Stomach smooth muscle (tissue), 2 donors: ENCODE results near the gene TMEM120B.
"Not testable (repeated sequence)": the region's sequence is repeated elsewhere in the genome, so short reads cannot be mapped to it uniquely, and the experiment has no call there.

Experiments used
- H3K27ac ChIP-seq: one replicate; pipeline ENCODE4 v1.7.0; 2013; ENCODE audit warnings: mild to moderate bottlenecking, low read length, inconsistent platforms
- H3K27me3 ChIP-seq, 2 donors: one replicate each; pipeline ENCODE4 v1.7.0; 2013; ENCODE audit warnings: low read length in 2 of 2; ENCODE audit not compliant: insufficient read depth in 2 of 2, control insufficient read depth in 1 of 2
- H3K36me3 ChIP-seq, 2 donors: one replicate each; pipeline ENCODE4 v1.7.0; 2013; ENCODE audit warnings: low read length in 2 of 2; ENCODE audit not compliant: control insufficient read depth in 2 of 2, insufficient read depth in 2 of 2
- H3K4me1 ChIP-seq: one replicate; pipeline ENCODE4 v1.7.0; 2013; ENCODE audit warnings: low read length; ENCODE audit not compliant: control insufficient read depth, insufficient read depth
- H3K4me3 ChIP-seq, 2 donors: one replicate each; pipeline ENCODE4 v1.7.0; 2013; ENCODE audit warnings: low read length in 2 of 2
- H3K9ac ChIP-seq, 2 donors: one replicate each; pipeline ENCODE4 v1.7.0; 2013; ENCODE audit warnings: low read length in 2 of 2, mild to moderate bottlenecking in 1 of 2
- H3K9me3 ChIP-seq, 2 donors: one replicate each; pipeline ENCODE4 v1.7.0; 2013; ENCODE audit warnings: low read length in 2 of 2; ENCODE audit not compliant: control insufficient read depth in 2 of 2
- donor health status: healthy.
- donor health status: Pancreatic carcinoma.

Gene TMEM120B

GRCh38 chr12:121745545-121745944, 33.0 kb downstream of the TMEM120B start:
- not testable (repeated sequence) for H3K27me3 ChIP-seq, H3K4me1 ChIP-seq, H3K27ac ChIP-seq, H3K36me3 ChIP-seq, H3K9me3 ChIP-seq, H3K4me3 ChIP-seq, H3K9ac ChIP-seq

- H3K4me1 ChIP-seq = peaks cover 2% of the 10 kb centered on the region
- no peaks in the 10 kb centered on the region for H3K9me3 ChIP-seq
- peak overlapping the region; percentile 6 for H3K27ac ChIP-seq
- peaks cover 7 to 14% of the 10 kb centered on the region in 2 donors for H3K36me3 ChIP-seq
- H3K27me3 ChIP-seq = no peaks in the 10 kb centered on the region
- no peak overlapping the region for H3K4me3 ChIP-seq
- peak overlapping the region in 1 of 2 donors; percentile 32 for H3K9ac ChIP-seq
Observed at GRCh38 chr12:121748218-121748570, 35.6 kb downstream of the TMEM120B start.

DNA sequence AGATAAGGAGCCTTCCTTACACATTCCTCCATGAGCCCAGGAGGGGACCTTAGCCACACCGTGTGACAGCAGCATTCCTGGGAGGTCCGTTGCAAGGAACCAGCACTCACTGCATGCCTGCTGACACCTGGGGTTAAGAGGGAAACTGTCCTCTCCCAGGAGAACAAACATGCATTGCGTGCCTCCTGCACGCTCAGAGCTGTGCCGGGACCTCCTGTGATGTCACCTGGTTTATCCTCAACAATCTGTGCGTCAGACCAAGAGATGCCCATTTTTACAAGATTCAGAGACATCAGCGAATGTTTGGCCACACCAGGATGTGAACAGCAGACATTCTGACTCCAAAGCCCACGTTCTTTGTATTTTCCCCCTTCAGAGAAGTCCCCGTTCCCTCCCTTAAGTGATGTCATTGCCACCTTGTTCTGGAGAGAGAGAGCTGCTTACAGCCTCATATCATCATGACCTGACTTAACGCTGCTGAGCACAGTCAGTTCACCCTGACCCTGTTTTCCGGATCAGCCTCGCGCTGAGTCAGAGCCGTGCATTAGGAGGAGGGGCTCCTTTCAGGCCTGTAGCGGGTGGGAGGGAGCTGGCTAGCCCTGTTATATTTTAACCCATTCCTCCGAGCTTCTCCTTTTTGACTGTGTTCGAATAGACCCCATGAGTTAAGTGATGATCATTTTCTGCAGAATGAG, 36.2 kb downstream of the TMEM120B start:
- peaks cover 5% of the 10 kb centered on the region for H3K4me1 ChIP-seq
- no peak overlapping the region for H3K4me3 ChIP-seq
- H3K9me3 ChIP-seq = no peaks in the 10 kb centered on the region
- H3K27me3 ChIP-seq = no peaks in the 10 kb centered on the region
- H3K36me3 ChIP-seq = peaks cover 7 to 14% of the 10 kb centered on the region in 2 donors
- H3K9ac ChIP-seq = peak overlapping the region in 1 of 2 donors; percentile 32
- H3K27ac ChIP-seq = peak overlapping the region; percentile 6

- Histone ChIP-seq H3K27me3 (no peaks in the 10 kb centered on the region), H3K9ac (no peak overlapping the region), H3K36me3 (peaks cover 7 to 12% of the 10 kb centered on the region in 2 donors), H3K27ac (no peak overlapping the region), H3K9me3 (no peaks in the 10 kb centered on the region), H3K4me1 (peaks cover 10% of the 10 kb centered on the region), H3K4me3 (no peak overlapping the region)
Observed at GRCh38 chr12:121749267-121749666, 36.7 kb downstream of the TMEM120B start.

DNA sequence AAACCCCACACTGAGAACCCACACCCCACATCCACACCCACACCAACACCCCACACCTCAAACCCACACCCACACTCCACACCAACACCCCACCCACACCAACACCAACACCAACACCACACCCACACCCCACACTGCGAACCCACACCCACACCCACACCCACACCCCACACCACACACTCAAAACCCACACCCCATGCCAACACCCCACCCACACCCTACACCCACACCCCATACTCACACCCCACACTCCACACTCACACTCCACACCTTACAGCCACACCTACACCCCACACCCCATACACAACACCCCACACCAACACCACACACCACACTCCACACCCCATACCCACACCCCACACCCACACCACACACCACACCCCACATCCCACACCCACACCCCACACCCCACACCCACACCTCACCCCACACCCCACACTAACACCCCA, 38.0 kb downstream of the TMEM120B start:
- Histone ChIP-seq H3K36me3 (peaks cover 7 to 12% of the 10 kb centered on the region in 2 donors), H3K4me3 (no peak overlapping the region), H3K9me3 (no peaks in the 10 kb centered on the region), H3K27me3 (no peaks in the 10 kb centered on the region), H3K4me1 (peaks cover 16% of the 10 kb centered on the region), H3K9ac (no peak overlapping the region), H3K27ac (no peak overlapping the region)

DNA sequence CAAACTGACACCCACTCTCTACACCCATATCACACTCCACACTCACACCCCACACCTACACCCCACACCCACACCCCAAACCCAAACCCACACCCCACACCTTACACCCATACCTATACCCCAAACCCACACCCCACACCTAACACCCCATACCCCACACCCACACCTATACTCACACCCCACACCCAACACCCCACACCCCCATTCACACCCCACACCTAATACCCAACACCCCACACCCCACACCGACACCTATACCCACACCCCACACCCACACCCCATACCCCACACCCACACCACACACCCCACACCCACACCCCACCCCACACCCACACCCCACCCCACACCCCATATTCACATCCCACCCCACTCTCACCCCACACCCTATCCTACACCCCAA, 38.5 kb downstream of the TMEM120B start:
- H3K36me3 ChIP-seq = peaks cover 7 to 12% of the 10 kb centered on the region in 2 donors
- no peak overlapping the region for H3K9ac ChIP-seq

GRCh38 chr12:121751749-121752351, 39.3 kb downstream of the TMEM120B start:
- Histone ChIP-seq H3K9ac (no peak overlapping the region), H3K36me3 (peaks cover 7 to 12% of the 10 kb centered on the region in 2 donors), H3K9me3 (no peaks in the 10 kb centered on the region), H3K4me3 (no peak overlapping the region), H3K27me3 (no peaks in the 10 kb centered on the region), H3K4me1 (peaks cover 16% of the 10 kb centered on the region), H3K27ac (no peak overlapping the region)

More for the DNA sequence above, 38.5 kb downstream of the TMEM120B start:
- Histone ChIP-seq H3K4me3 (no peak overlapping the region), H3K27ac (no peak overlapping the region), H3K27me3 (no peaks in the 10 kb centered on the region), H3K9me3 (no peaks in the 10 kb centered on the region), H3K4me1 (peaks cover 16% of the 10 kb centered on the region)

GRCh38 chr12:121753844-121754264, 41.3 kb downstream of the TMEM120B start:
- Histone ChIP-seq H3K36me3 (peaks cover 4 to 10% of the 10 kb centered on the region in 2 donors), H3K9ac (peak overlapping the region in 1 of 2 donors; percentile 21)

DNA sequence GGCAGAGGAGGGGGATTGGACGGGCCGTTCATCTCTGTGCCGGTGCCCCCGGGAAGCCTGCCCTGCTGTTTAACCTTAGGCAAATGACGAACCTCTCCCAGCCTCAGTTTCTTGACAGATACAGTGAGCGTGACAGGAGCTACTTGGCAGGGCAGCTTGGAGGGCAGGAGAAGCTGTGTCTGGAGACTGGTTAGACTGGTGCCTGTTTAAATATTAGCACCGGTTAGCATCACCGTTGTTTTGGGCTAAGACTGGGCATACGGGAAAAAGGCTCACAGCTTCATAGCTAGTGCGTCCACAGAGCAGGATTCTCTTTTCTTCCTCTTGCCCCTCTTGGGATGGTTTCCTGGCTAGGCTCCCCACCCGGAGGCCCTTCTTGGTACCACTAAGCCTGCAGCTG, 42.3 kb downstream of the TMEM120B start:
- peak overlapping the region; percentile 66 for H3K27ac ChIP-seq
- H3K4me1 ChIP-seq = peaks cover 13% of the 10 kb centered on the region
- H3K9me3 ChIP-seq = no peaks in the 10 kb centered on the region
- H3K4me3 ChIP-seq = no peak overlapping the region
- H3K36me3 ChIP-seq = peaks cover 4 to 10% of the 10 kb centered on the region in 2 donors
- no peaks in the 10 kb centered on the region for H3K27me3 ChIP-seq
- no peak overlapping the region for H3K9ac ChIP-seq

More at GRCh38 chr12:121753844-121754264, 41.3 kb downstream of the TMEM120B start:
- peaks cover 13% of the 10 kb centered on the region for H3K4me1 ChIP-seq
- no peaks in the 10 kb centered on the region for H3K9me3 ChIP-seq
- peak overlapping the region; percentile 66 for H3K27ac ChIP-seq
- H3K4me3 ChIP-seq = no peak overlapping the region
- no peaks in the 10 kb centered on the region for H3K27me3 ChIP-seq

DNA sequence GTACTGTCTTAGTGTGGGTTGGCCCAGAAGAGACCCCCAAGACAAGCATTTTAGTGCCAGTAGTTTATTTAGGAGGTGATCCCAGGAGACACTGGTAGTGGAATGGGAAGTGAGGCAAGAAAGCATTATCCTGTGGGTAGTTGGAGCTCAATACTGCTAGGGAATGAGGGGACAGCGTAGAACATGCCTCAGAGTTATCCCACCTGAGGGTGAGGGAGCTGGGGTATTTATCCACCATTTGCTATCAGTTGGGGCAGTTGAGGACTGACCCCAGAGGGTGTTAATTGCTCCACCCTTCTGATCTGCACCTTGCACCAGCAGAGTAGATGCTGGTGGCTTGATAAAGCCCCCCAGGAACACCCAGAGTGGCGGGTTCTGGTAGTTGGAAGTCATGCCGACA, 43.0 kb downstream of the TMEM120B start:
- no peaks in the 10 kb centered on the region for H3K27me3 ChIP-seq
- H3K27ac ChIP-seq = no peak overlapping the region
- no peaks in the 10 kb centered on the region for H3K9me3 ChIP-seq
- H3K4me3 ChIP-seq = no peak overlapping the region
- peaks cover 13% of the 10 kb centered on the region for H3K4me1 ChIP-seq
- H3K36me3 ChIP-seq = peaks cover 4 to 7% of the 10 kb centered on the region in 2 donors
- no peak overlapping the region for H3K9ac ChIP-seq

DNA sequence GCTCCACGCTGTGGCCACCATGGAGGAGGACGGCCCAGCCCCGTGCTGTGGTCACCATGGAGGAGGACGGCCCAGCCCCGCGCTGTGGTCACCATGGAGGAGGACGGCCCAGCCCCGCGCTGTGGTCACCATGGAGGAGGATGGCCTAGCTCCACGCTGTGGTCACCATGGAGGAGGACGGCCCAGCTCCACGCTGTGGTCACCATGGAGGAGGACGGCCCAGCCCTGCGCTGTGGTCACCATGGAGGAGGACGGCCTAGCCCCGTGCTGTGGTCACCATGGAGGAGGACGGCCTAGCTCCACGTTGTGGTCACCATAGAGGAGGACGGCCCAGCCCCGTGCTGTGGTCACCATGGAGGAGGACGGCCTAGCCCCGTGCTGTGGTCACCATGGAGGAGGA, 46.0 kb downstream of the TMEM120B start:
- not testable (repeated sequence) for H3K36me3 ChIP-seq, H3K4me3 ChIP-seq, H3K27ac ChIP-seq, H3K9me3 ChIP-seq, H3K9ac ChIP-seq, H3K27me3 ChIP-seq
- H3K4me1 ChIP-seq = peaks cover 30% of the 10 kb centered on the region
